Activated T-cell treated with anti-CD3 and anti-CD28 coated beads for 48 hours (primary cell): ENCODE measurements around the gene BSX.

Experiments used
- DNase-seq: peaks from one replicate; pipeline ENCODE4 v3.0.0-alpha.2; 2020; ENCODE audit warnings: low read depth

Gene BSX

GRCh38 chr11:122981388-122982264 is at the start of gene BSX:
BSX (minus strand) TSS chr11:122981834; CDS start chr11:122981671, 163 bp downstream.
- DNase-seq = peak; percentile 49

GRCh38 chr11:123030517-123030916 is 48.9 kb upstream of the BSX start:
- no peak for DNase-seq

GRCh38 chr11:123020968-123021367 is 39.3 kb upstream of the BSX start:
- peak; percentile 8 for DNase-seq

GRCh38 chr11:123018702-123019101 is 37.1 kb upstream of the BSX start:
- no peak for DNase-seq

GRCh38 chr11:123011510-123011909 is 29.9 kb upstream of the BSX start:
- no peak for DNase-seq

- no peak for DNase-seq
Observed at GRCh38 chr11:123006860-123007542, 25.4 kb upstream of the BSX start.

GRCh38 chr11:123000721-123001120 is 19.1 kb upstream of the BSX start:
- no peak for DNase-seq

- no peak for DNase-seq
Observed at GRCh38 chr11:122998727-122999366, 17.2 kb upstream of the BSX start.

- no peak for DNase-seq
Observed at GRCh38 chr11:122995526-122995925, 13.9 kb upstream of the BSX start.

- DNase-seq = no peak
Observed at GRCh38 chr11:122984186-122985011, 2.8 kb upstream of the BSX start.

- DNase-seq = no peak
Observed at GRCh38 chr11:122983438-122984185, 2.0 kb upstream of the BSX start.

- DNase-seq = no peak
Observed at GRCh38 chr11:122979815-122980595, 1.6 kb downstream of the BSX start.

- no peak for DNase-seq
Observed at GRCh38 chr11:122979103-122979814, 2.4 kb downstream of the BSX start.

GRCh38 chr11:122978299-122978620 is 3.4 kb downstream of the BSX start:
- no peak for DNase-seq

GRCh38 chr11:122977470-122978298 is 4.0 kb downstream of the BSX start:
- no peak for DNase-seq

- no peak for DNase-seq
Observed at GRCh38 chr11:122976734-122977469, 4.7 kb downstream of the BSX start.

- DNase-seq = no peak
Observed at GRCh38 chr11:122976061-122976733, 5.4 kb downstream of the BSX start.

GRCh38 chr11:122963961-122964360 is 17.7 kb downstream of the BSX start:
- DNase-seq = no peak
